ENCODE data around the gene SNRPB. TPM values are rescaled to one million over a fixed set of nuclear protein-coding genes. Genes with fewer than 3 reads are reported as not detected.
"Not testable (repeated sequence)": the region's sequence is repeated elsewhere in the genome, so short reads cannot be mapped to it uniquely, and the experiment has no call there.

The SNRPB gene
- polyA plus RNA-seq, 4 donors: 147 to 316 (median 179) TPM

- FAIRE-seq: no peak
Observed at GRCh38 chr20:2509794-2510193, 39.2 kb upstream of the SNRPB start.

GRCh38 chr20:2509468-2509781 is 38.8 kb upstream of the SNRPB start:
- Histone ChIP-seq H3K9me3 (ENCODE audit: control insufficient read depth in 2 of 2, insufficient read depth in 1 of 2, low read depth in 1 of 2, low read length in 1 of 2) (no peaks in the 10 kb centered on the region), H3K36me3 (ENCODE audit: control insufficient read depth in 3 of 3, insufficient read depth in 2 of 3, low read depth in 1 of 3, low read length in 3 of 3) (no peaks in the 10 kb centered on the region), H3K27ac (ENCODE audit: low read depth in 1 of 3, low read length in 2 of 3) (peak overlapping the region; percentile 68 to 86 (median 83)), H3K4me3 (ENCODE audit: low read depth in 1 of 3, low read length in 3 of 3) (peak overlapping the region in 2 of 3 donors; percentile 67 to 98), H3K27me3 (ENCODE audit: control insufficient read depth in 3 of 3, insufficient read depth in 3 of 3, low read length in 3 of 3) (no peaks in the 10 kb centered on the region), H3K4me1 (ENCODE audit: control insufficient read depth in 3 of 3, insufficient read depth in 2 of 3, low read depth in 1 of 3, low read length in 2 of 3) (peaks cover 0 to 7% (median 5%) of the 10 kb centered on the region in 3 donors)
- WGBS, 3 donors: 58 to 76% (median 61%) methylated on average over 9 of the region's 9 CpGs
- DNase-seq (no peak), FAIRE-seq (no peak)

More at GRCh38 chr20:2509794-2510193, 39.2 kb upstream of the SNRPB start:
- WGBS, 3 donors: 77 to 87% (median 85%) methylated on average over 3 of the region's 3 CpGs
- H3K27me3 ChIP-seq (ENCODE audit: control insufficient read depth in 3 of 3, insufficient read depth in 3 of 3, low read length in 3 of 3): no peaks in the 10 kb centered on the region
- peak overlapping the region in 1 of 3 donors; percentile 98 for H3K4me3 ChIP-seq (ENCODE audit: low read depth in 1 of 3, low read length in 3 of 3)
- H3K27ac ChIP-seq (ENCODE audit: low read depth in 1 of 3, low read length in 2 of 3): peak overlapping the region in 1 of 3 donors; percentile 83
- no peaks in the 10 kb centered on the region for H3K9me3 ChIP-seq (ENCODE audit: control insufficient read depth in 2 of 2, insufficient read depth in 1 of 2, low read depth in 1 of 2, low read length in 1 of 2)
- H3K36me3 ChIP-seq (ENCODE audit: control insufficient read depth in 3 of 3, insufficient read depth in 2 of 3, low read depth in 1 of 3, low read length in 3 of 3): no peaks in the 10 kb centered on the region
- no peak for DNase-seq
- peaks cover 0 to 7% (median 5%) of the 10 kb centered on the region in 3 donors for H3K4me1 ChIP-seq (ENCODE audit: control insufficient read depth in 3 of 3, insufficient read depth in 2 of 3, low read depth in 1 of 3, low read length in 2 of 3)

GRCh38 chr20:2508631-2509467 is 38.3 kb upstream of the SNRPB start, which contains the start of gene ZNF343:
Gene ZNF343 (minus strand): TSS chr20:2508915. CDS start chr20:2493895, 15,020 bp downstream.
- FAIRE-seq (no peak), DNase-seq (peak; percentile 92 to 95)
- peak within 1 kb of the TSS; percentile 68 to 86 (median 83) for H3K27ac ChIP-seq (ENCODE audit: low read depth in 1 of 3, low read length in 2 of 3)
- H3K4me1 ChIP-seq (ENCODE audit: control insufficient read depth in 3 of 3, insufficient read depth in 2 of 3, low read depth in 1 of 3, low read length in 2 of 3): peaks cover 0 to 7% (median 5%) of the 10 kb centered on the region in 3 donors
- peak within 1 kb of the TSS; percentile 67 to 98 (median 72) for H3K4me3 ChIP-seq (ENCODE audit: low read depth in 1 of 3, low read length in 3 of 3)
- H3K9me3 ChIP-seq (ENCODE audit: control insufficient read depth in 2 of 2, insufficient read depth in 1 of 2, low read depth in 1 of 2, low read length in 1 of 2): no peaks in the 10 kb centered on the region
- no peaks in the 10 kb centered on the region for H3K27me3 ChIP-seq (ENCODE audit: control insufficient read depth in 3 of 3, insufficient read depth in 3 of 3, low read length in 3 of 3)
- H3K36me3 ChIP-seq (ENCODE audit: control insufficient read depth in 3 of 3, insufficient read depth in 2 of 3, low read depth in 1 of 3, low read length in 3 of 3): no peaks in the 10 kb centered on the region
- WGBS, 3 donors: 0 to 1% (median 1%) methylated on average over 52 to 53 of the region's 53 CpGs

GRCh38 chr20:2507875-2508630 is 37.5 kb upstream of the SNRPB start:
- Histone ChIP-seq H3K27me3 (ENCODE audit: control insufficient read depth in 3 of 3, insufficient read depth in 3 of 3, low read length in 3 of 3) (no peaks in the 10 kb centered on the region), H3K9me3 (ENCODE audit: control insufficient read depth in 2 of 2, insufficient read depth in 1 of 2, low read depth in 1 of 2, low read length in 1 of 2) (no peaks in the 10 kb centered on the region), H3K36me3 (ENCODE audit: control insufficient read depth in 3 of 3, insufficient read depth in 2 of 3, low read depth in 1 of 3, low read length in 3 of 3) (no peaks in the 10 kb centered on the region), H3K27ac (ENCODE audit: low read depth in 1 of 3, low read length in 2 of 3) (peak overlapping the region in 2 of 3 donors; percentile 83 to 86), H3K4me3 (ENCODE audit: low read depth in 1 of 3, low read length in 3 of 3) (peak overlapping the region; percentile 67 to 98 (median 72)), H3K4me1 (ENCODE audit: control insufficient read depth in 3 of 3, insufficient read depth in 2 of 3, low read depth in 1 of 3, low read length in 2 of 3) (peaks cover 0 to 7% (median 5%) of the 10 kb centered on the region in 3 donors)
- DNase-seq: peak; percentile 10 to 57
- no peak for FAIRE-seq
- 10 to 13% (median 11%) methylated on average over 22 of the region's 22 CpGs for WGBS, 3 donors

GRCh38 chr20:2507464-2507863 is 36.9 kb upstream of the SNRPB start:
- FAIRE-seq (no peak), DNase-seq (no peak)
- Histone ChIP-seq H3K9me3 (ENCODE audit: control insufficient read depth in 2 of 2, insufficient read depth in 1 of 2, low read depth in 1 of 2, low read length in 1 of 2) (no peaks in the 10 kb centered on the region), H3K4me1 (ENCODE audit: control insufficient read depth in 3 of 3, insufficient read depth in 2 of 3, low read depth in 1 of 3, low read length in 2 of 3) (peaks cover 0 to 7% (median 5%) of the 10 kb centered on the region in 3 donors), H3K27me3 (ENCODE audit: control insufficient read depth in 3 of 3, insufficient read depth in 3 of 3, low read length in 3 of 3) (no peaks in the 10 kb centered on the region), H3K27ac (ENCODE audit: low read depth in 1 of 3, low read length in 2 of 3) (no peak overlapping the region), H3K36me3 (ENCODE audit: control insufficient read depth in 3 of 3, insufficient read depth in 2 of 3, low read depth in 1 of 3, low read length in 3 of 3) (no peaks in the 10 kb centered on the region), H3K4me3 (ENCODE audit: low read depth in 1 of 3, low read length in 3 of 3) (no peak overlapping the region)
- WGBS, 3 donors: 72 to 90% (median 86%) methylated on average over 5 of the region's 5 CpGs

- H3K27me3 ChIP-seq (ENCODE audit: control insufficient read depth in 3 of 3, insufficient read depth in 3 of 3, low read length in 3 of 3); H3K27ac ChIP-seq (ENCODE audit: low read depth in 1 of 3, low read length in 2 of 3); H3K36me3 ChIP-seq (ENCODE audit: control insufficient read depth in 3 of 3, insufficient read depth in 2 of 3, low read depth in 1 of 3, low read length in 3 of 3); DNase-seq; H3K4me1 ChIP-seq (ENCODE audit: control insufficient read depth in 3 of 3, insufficient read depth in 2 of 3, low read depth in 1 of 3, low read length in 2 of 3); H3K4me3 ChIP-seq (ENCODE audit: low read depth in 1 of 3, low read length in 3 of 3); FAIRE-seq; H3K9me3 ChIP-seq (ENCODE audit: control insufficient read depth in 2 of 2, insufficient read depth in 1 of 2, low read depth in 1 of 2, low read length in 1 of 2): not testable (repeated sequence)
- 92 to 98% (median 95%) methylated on average over 3 of the region's 5 CpGs for WGBS, 3 donors
Observed at GRCh38 chr20:2506426-2506825, 35.8 kb upstream of the SNRPB start.

- not testable (repeated sequence) for H3K36me3 ChIP-seq (ENCODE audit: control insufficient read depth in 3 of 3, insufficient read depth in 2 of 3, low read depth in 1 of 3, low read length in 3 of 3); FAIRE-seq; H3K4me1 ChIP-seq (ENCODE audit: control insufficient read depth in 3 of 3, insufficient read depth in 2 of 3, low read depth in 1 of 3, low read length in 2 of 3); DNase-seq; H3K27me3 ChIP-seq (ENCODE audit: control insufficient read depth in 3 of 3, insufficient read depth in 3 of 3, low read length in 3 of 3); H3K4me3 ChIP-seq (ENCODE audit: low read depth in 1 of 3, low read length in 3 of 3); H3K9me3 ChIP-seq (ENCODE audit: control insufficient read depth in 2 of 2, insufficient read depth in 1 of 2, low read depth in 1 of 2, low read length in 1 of 2); H3K27ac ChIP-seq (ENCODE audit: low read depth in 1 of 3, low read length in 2 of 3)
- 90 to 97% (median 90%) methylated on average over 2 of the region's 2 CpGs for WGBS, 3 donors
Observed at GRCh38 chr20:2504803-2505202, 34.2 kb upstream of the SNRPB start.

- not testable (repeated sequence) for DNase-seq; H3K27ac ChIP-seq (ENCODE audit: low read depth in 1 of 3, low read length in 2 of 3); H3K4me1 ChIP-seq (ENCODE audit: control insufficient read depth in 3 of 3, insufficient read depth in 2 of 3, low read depth in 1 of 3, low read length in 2 of 3); H3K9me3 ChIP-seq (ENCODE audit: control insufficient read depth in 2 of 2, insufficient read depth in 1 of 2, low read depth in 1 of 2, low read length in 1 of 2); H3K4me3 ChIP-seq (ENCODE audit: low read depth in 1 of 3, low read length in 3 of 3); FAIRE-seq; H3K27me3 ChIP-seq (ENCODE audit: control insufficient read depth in 3 of 3, insufficient read depth in 3 of 3, low read length in 3 of 3)
- peaks cover 0 to 11% (median 8%) of the 10 kb centered on the region in 3 donors for H3K36me3 ChIP-seq (ENCODE audit: control insufficient read depth in 3 of 3, insufficient read depth in 2 of 3, low read depth in 1 of 3, low read length in 3 of 3)
- 91 to 96% (median 95%) methylated on average over 2 of the region's 2 CpGs for WGBS, 3 donors
Observed at GRCh38 chr20:2502808-2503384, 32.3 kb upstream of the SNRPB start.
